Measurements from ENCODE around the gene LCNL1. TPM values are rescaled to one million over a fixed set of nuclear protein-coding genes. Genes with fewer than 3 reads are reported as not detected.

The LCNL1 gene
- total RNA-seq, 1 donor from 2014 or later = not detected

DNA sequence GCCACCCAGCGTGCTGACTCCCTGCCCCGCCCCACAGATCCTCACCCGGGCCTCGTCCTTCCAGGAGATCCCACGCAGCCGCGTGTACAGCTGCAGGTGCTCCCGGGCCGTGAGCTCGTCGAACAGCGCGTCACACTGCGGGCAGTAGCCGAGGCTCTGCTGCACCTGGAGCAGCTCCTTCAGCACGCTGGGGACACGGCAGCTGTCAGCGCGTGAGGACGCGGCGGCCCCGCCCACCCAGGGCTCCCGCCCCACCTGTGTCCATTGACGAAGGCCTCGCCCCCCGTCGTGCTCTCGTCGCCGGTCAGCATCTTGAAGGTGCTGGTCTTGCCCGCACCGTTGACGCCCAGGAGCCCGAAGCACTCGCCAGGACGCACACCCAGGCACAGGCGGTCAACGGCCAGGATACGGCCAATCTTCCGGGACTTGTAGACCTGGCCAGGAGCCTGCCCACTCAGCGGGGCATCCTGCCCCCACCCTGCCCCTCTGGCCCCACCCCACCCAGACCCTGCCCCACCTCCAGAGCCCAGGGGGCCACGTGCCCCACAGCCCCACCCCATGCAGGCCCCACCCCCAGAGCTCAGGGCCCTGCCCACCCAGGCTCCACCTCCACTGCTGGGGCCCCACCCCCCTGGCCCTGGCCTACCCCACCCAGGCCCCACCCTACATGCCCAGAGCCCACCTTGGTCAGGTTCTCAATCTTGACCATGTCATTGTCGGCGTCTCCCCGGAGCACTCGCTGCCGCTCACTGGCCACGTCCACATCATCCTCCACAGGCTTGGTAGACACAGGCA, 27.3 kb downstream of the LCNL1 start:
- DNase-seq (ENCODE audit: low read depth in 2 of 2) = no peak

DNA sequence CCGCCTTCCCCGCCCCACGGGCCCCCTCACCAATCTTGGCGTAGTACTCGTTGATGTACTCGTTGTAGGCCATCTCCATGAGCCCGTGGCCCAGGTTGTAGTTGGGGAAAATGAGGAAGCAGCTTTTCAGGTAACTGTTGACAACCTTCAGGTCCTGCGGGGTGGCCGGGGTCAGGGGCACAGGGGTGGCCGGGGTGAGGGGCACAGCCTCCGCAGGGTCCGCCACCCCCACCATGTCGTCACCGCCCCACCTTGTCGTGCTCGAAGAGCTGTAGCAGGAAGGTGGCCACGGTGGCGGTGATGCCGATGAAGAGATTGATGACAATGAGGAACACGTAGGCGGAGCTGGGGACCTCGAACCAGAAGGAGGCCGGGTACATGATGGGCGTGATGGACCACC, 28.4 kb downstream of the LCNL1 start:
- no peak for DNase-seq (ENCODE audit: low read depth in 2 of 2)

DNA sequence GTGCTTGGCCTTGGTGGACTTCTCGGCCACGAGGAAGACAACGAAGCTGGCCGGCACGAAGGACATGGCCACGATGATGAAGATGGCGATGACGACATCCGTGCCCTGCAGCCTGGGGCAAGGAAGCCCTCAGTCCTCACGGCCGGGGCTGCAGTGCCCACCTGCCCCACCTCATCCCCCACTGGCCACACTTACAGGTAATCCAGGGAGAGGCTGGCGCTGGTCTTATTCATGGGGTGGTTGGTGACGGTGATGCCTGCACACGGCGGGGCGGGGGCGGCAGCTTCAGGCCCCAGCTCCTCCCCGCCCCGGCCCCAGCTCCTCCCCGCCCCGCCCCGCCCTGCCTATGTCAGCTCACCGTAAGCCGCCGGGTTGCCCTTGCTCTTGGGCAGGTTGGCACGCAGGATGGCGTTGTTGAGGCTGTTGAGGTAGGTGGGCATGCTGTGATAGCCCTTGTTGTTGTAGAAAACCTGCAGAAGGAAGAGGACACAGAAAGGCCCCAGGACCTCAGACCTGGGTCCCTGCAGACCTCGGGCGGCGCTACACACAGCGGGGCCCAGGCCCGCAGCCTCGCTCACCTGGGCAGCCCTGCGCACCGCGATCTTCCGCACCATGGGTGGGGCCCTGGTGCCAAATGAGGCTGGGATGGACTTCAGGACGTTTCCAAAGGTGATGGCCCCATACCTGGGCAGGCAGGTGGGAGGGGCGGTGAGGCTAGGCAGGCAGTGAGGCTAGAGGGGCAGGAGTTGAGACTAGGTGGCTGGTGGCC, 29.3 kb downstream of the LCNL1 start:
- DNase-seq (ENCODE audit: low read depth in 2 of 2) = no peak

DNA sequence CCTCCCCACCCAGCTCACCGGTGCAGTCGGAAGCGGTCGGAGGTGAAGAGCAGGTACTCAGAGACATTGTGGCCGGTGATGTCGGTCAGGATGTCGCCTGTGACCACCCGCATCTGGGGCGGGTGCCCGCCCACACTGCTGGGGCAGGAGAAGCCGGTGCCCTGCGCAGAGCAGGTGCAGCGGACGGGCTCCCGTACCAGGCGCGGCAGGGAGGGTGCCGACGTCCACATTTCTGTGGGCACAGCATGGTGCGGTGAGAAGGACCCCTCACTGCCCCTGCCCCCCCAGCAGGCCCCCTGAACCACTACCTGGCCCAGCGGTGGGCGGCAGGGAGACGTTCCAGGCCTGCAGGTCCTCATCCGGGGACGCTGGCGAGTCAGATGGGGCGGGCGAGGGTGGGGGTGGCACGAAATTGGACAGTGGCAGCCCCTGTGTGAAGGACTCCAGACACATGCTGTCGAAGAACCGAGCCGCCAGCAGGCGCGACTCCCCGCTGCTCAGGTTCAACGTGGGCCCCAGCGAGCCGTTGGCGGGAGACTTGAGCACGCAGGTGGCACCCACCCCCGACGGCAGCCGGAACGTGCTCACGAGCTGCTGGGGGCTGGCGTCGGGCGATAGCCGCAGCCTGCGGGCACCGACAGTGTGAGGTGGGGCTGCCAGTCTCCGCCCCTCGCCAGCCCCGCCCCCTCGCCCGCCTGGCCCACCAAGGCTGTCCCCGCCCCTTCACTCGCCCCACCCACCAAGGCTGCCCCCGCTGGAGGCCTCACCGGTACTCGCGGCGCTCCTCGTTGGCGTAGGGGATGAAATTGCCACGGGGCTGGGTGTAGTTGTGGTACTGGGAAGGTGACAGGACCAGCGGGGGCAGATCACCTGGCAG, 30.1 kb downstream of the LCNL1 start:
- DNase-seq (ENCODE audit: low read depth in 2 of 2) = no peak

DNA sequence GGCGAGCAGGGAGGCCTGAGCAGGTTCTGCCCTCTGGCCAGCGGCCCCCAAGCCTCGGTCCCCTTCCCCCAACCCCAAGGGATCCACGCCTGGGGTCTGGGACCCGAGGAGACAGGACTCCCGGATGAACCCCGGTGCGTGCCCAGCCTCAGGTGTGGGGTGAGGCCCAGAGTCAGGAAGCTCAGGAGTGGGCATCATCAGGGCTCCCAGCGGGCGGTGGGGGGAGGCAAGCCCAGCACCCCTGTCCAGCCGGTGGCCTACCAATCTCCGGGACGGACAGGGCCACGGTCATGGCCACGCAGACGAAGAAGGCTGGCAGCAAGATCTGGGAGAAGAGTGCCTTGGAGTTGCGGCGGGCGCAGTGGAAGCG, 30.8 kb downstream of the LCNL1 start:
- no peak for DNase-seq (ENCODE audit: low read depth in 2 of 2)

DNA sequence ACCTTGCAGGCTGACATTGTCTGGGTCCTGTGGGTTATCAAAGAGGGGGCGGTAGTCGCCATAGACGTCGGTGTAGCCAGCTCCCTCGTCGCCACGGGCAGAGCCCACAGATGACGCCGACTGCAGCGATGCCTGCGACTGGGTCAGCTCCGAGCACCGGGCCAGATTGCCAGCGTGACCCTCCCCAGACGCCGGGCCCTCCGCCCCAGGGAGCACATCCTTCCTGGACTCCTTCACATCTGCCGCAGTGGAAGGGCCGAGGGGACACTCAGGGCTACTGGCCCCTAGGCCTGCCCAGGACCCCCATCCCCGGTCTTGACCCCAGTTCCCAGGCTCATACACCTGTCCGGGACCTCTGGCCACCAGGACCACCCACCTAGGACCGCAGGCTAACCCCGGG, 31.4 kb downstream of the LCNL1 start:
- DNase-seq (ENCODE audit: low read depth in 2 of 2) = no peak

DNA sequence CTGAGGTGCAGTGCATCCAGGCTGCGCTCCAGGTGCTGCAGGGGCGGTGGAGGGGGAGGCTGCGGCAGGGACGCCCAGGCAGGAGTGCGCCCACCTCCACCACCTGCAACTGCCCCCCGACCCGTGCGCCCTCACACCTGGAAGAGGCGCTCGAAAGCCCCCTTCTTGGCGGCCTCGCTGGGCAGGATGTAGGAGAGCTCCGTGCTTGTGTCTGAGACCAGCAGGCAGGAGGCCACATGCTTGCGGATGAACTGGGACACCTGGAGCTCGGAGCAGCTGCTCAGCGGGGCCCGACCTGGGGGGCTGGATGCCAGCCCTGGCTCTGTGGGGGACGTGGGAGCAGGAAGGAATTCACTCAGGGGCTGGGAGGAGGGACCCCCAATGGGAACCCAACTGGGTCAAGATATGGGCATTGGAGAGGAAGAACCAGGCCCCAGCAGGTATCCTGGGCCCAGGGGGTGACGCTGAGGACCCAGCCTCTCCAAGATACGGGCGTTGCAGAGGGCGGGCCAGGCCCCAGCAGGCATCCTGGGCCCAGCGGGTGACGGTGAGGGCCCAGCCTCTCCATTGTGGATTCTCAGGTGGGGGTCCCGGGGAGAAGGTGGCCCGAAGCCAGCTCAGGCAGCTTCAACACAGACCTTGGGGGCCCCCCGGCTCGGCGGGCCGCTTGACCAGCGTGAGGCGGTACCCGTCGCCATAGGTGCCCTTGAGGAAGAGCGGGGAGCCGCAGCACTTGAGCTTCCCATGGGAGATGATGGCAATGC, 32.2 kb downstream of the LCNL1 start:
- DNase-seq (ENCODE audit: low read depth in 2 of 2) = no peak

DNA sequence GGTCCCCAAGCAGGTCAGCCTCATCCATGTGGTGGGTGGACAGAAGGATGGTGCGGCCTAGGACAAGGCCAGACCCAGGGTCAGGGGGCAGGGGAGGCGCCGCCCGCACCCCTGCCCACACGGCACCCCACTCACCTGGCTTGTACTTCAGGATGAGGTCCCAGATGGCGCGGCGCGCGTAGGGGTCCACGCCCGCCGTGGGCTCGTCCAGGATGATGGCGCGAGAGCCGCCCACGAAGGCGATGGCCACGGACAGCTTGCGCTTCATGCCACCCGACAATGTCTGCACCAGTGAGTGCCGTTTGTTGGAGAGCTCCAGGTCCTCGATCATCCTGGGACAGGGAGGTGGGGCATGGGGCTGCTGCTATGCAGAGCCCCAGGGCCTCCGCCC, 32.7 kb downstream of the LCNL1 start:
- DNase-seq (ENCODE audit: low read depth in 2 of 2) = no peak

DNA sequence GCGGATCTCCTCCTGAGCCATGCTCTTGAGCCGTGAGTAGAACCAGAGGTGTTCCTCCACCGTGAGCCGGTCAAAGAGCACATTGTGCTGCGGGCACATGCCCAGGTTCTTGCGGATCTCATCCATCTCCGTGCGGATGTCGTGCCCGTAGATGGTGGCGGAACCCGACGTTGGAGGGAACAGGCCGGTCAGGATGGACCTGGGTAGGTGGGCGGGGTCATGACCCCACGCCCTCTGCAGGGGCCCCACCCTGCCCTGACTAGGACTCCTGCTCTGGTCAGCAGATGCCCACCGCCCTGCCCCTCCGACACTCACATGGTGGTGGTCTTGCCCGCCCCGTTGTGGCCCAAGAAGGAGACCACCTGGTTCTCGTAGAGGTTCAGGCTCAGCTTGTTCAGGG, 33.2 kb downstream of the LCNL1 start:
- no peak for DNase-seq (ENCODE audit: low read depth in 2 of 2)

DNA sequence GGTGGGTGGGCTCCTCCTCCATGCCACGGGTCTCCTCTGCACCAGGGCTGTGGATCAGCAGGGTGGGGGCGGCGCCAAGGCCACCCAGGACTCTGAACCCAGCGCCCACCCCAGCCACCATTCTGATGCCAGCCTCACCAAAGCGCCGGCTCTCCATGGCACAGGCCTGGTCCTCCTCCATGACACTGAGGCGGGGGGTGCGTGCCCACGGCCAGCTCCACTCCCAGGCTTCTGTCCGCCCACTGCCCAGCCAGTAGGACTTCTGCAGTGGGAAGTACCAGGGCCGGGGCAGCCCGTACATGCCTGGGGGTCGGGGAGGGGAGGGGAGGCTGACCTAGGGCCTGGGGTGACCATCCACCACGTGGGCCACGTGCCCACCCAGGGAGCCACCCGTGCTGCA, 33.6 kb downstream of the LCNL1 start:
- no peak for DNase-seq (ENCODE audit: low read depth in 2 of 2)

DNA sequence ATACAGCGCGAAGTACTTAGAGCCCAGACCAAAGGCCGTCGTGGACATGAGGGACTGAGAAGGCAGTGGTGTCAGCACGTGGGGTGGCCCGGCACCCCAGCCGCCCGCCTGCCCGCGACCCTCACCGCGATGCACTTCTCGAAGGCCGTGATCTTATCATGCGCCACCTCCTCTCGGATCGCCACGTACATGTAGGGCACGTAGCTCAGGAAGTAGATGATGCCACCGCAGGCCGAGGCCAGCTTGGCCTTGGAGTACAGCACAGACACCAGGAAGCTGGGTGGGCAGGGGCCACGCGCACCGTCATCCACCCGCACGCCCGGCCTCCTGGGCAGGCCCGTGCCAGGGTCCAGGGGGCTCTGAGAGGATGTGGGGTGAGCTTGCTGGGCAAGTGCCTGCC, 34.3 kb downstream of the LCNL1 start:
- DNase-seq (ENCODE audit: low read depth in 2 of 2) = no peak

DNA sequence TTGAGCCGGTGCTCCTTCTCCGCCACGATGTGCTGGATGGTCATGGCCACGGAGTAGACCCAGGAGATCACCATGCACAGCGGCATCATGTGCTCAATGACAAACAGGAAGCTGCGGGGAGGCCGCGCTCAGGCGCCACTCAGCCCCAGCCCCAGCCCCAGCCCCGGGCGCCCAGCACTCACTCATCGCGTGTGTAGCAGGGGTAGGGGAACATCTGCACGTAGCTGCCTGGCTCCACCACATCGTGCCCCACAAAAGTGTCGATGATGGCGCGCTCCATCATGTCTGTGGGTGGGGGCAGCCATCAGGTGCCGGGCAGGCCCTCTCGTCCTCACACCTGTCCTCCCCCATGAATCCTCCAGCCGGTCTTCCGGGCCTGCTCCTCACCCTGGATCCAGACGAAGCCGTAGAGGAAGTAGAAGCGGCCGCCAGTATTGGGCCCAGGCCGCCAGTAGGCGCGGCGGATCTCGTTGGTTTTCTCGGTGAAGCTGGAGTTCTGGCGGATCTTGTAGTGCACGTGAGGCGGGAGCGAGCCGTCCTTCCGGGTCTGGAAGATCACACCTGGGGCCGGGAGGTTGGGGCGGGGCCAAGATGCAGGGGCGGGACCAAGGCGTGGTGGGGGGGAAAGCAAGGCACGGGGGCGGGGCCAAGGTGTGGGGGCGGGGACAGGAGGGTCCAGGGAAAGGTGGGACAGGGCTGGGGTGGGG, 35.2 kb downstream of the LCNL1 start:
- DNase-seq (ENCODE audit: low read depth in 2 of 2) = no peak

DNA sequence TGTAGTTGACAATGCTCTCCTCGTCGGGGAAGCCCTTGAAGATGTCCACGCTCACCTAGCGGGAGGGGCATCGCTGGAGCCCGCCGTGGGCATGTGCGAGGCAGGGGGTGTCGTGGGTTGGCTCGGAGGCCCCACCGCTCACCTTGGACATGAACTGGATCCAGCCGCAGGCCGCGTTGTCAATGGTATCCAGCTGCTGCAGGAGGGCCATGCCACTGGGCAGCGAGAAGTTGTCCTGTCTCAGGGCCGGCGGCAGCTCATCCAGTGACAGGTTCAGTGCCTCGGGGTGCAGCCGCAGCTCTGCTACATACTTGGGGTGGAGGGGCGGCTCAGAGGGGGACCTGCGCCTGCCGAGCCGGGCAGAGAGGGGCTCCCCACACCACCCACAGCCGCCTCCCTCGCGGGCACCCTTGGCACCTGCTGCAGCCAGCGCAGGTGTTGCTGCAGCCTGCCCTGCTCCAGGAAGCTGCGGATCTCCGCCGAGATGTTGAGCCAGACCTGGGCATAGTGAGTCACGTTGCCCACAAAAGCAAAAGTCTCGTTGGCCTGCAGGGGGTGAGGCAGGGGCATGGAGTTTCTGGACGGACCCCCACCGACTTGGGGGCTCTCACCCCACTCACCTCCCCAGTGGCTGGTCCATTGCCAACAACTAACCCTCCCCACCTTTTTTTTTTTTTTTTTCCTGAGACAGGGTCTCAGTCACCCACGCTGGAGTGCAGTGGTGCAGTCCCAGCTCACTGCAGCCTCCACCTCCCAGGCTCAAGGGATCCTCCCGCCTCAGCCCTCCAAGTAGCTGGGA, 36.2 kb downstream of the LCNL1 start:
- DNase-seq (ENCODE audit: low read depth in 2 of 2) = no peak

DNA sequence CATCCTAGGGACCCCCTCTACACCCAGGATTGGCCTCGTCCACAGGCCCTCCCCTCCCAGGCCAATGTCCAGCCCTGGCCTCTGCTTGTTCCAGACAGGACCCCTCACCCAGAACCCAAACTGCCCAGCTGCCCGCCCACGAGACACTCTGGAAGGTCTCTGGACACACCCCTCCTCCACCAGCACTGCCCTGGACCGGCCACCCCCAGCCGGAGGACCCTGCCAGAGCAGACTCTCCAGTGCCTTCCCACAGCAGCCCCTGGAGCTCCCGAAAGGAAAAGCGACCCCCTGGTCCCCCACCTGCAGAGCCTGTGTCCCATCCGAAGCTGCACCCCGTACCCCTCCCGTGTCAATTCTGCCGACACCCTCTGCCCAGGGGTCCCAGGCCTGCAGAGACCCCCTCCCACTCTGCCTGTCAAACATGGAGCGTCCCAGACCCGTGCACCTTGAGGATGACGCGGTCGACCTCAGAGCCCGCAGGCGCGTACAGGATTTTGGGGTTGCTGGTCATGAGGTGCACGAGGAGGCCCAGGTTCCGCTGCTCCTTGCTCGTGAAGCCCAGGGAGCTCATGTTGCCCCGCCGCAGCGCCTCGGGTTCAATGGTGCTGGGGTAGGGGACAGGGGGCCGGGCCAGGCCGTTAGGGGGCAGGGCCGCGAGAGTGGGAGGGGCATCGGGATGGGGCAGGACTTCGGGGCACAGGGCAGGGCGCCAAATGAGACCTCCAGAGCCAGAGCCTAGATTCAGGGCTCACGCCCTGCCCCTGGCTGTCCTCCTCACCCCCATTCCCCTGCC, 37.3 kb downstream of the LCNL1 start:
- DNase-seq (ENCODE audit: low read depth in 2 of 2) = no peak

DNA sequence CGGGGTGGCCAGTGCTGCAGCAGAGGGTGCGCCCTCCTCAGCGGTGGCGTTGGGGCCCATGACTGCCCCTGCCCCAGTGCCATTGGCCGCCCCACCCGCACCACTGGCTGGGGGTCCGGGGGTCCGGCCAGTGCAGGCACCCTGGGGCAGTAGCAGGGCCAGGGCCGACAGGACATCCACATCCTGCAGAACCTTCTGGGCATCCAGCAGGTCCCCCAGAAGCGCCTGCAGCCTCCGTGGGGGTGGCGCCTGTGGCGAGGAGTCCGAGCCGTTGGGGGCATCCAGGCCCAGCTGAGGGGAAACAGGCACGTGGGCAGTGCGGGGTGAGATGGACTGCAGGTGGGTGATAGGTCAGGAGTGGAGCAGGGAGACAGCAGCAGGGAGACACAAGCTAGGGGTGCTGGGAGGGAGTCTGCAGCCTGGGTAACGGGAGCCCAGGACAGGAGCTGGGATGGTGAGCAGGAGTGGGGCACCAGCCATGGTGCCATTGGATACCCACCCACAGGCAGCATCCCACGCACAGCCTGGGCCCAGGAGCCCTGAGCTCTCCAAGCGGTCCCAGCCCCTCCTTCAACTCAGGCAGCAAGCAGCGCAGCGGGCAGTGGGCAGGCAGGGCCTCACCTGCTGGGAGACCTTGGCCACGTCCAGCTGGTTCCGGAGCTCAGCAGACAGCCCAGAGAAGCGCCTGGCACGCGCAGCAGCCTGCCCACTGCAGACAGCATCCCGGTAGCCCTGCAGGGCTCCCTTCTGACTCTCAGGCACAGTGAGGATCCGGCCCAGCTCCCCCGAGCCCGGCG, 38.2 kb downstream of the LCNL1 start:
- no peak for DNase-seq (ENCODE audit: low read depth in 2 of 2)

DNA sequence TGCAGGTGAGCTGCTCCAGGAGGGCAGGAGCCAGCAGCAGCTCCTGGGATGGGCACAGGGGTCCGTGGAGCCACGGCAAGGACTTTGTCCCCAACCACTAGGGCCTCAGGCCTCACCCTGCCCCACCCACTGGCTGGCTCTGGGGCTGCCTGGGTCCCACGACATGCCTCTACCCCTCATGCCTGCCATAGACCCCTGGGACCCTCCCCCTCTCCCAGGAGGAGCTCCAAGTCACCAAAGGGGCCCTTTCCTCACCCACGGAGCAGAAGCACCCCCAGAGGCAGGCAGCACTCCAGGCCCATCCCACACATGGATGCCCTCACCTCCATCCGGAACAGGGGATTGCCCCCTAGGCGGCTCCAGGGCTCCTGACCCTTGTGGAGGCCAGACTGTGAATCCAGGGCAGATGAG, 38.8 kb downstream of the LCNL1 start:
- no peak for DNase-seq (ENCODE audit: low read depth in 2 of 2)

DNA sequence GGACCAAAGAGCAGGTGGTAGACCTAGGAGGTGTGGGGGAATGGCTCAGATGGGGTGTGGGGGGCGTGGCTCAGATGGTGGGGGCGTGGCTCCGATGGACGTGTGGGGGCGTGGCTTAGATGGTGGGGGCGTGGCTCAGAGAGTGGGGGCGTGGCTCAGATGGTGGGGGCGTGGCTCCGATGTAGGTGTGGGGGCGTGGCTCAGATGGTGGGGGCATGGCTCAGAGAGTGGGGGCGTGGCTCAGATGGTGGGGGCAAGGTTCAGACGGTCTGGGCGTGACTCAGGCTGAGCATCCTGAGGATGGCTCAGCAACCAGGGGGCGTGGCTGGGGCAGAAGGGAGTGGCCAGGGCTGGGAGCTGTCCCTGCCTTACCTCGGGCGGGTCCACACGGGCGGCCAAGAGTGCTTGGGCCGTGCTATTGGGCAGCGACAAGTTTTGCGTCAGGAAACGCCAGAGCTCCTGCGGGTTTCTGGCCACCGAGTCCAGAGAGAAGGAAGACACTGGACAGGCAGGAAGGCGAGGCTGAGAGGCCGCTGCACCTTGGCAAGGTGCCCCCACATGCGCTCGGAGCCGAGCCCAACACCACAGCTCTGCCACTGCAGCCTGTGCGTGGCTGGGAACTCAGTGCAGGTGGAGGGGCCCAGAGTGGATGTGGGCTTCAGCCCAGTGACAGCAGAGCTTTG, 39.3 kb downstream of the LCNL1 start:
- DNase-seq (ENCODE audit: low read depth in 2 of 2) = peak; percentile 68 to 89

DNA sequence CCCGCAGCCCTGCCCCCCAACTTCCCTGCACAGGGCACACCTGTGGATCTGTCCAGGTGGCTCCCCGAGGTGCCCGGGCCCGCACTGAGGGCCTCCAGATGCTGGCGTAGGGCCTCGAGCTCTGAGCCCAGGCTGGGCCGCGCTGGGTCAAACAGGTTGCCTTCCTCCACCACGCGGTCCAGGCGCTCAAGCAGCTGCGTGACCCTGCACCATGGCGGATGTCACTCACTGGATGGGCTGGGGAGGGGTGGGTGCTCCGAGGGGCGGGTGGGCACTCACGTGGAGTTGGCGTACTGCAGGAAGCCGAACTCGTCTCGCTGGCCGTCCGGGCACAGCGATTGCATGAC, 39.8 kb downstream of the LCNL1 start:
- no peak for DNase-seq (ENCODE audit: low read depth in 2 of 2)
